NCI-H510A (cell line): Measurements from ENCODE around the gene SUCO.

ENCODE experiments used
- DNase-seq: peaks from one replicate; lab custom pipeline; 2025; lab: John Stamatoyannopoulos, UW

Gene SUCO

DNA sequence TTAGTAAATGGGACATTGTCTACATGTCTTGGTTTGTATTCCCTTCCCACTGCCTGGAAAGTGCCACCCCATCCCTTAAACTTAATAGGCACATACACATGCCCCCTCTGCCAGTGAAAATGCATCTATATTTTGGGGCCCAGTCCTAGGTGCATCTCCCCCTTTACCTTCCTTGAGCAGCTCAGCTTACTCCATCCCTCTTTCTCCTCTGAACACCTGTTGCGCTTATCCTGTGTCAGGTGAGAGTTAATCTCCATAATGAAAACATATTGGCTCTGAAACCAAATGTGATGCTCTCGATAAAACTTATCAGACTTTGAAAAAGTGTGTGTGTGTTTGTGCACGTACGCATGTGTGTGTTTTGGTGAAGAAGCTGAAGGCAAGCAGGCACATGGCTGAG lies 15.4 kb upstream of the SUCO start:
- no peak for DNase-seq

DNA sequence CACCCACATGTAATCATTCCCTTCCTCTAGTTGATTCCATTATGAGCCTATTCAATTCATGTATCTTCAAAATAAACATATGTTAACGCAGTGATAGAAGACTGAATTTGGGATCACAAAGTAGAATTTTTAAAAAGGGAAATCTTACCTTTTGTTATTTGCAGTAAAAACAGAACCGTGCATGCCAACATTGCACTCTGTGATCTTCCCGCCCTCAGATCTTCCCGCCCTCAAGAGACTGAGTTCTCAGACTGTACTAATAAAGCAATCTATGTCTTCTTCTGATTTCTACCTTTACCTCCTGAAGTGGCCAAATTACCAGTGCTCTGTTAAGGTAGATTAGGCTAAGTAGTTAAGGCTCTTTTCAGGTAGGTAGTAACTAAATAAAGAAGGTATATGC lies 3.6 kb upstream of the SUCO start:
- no peak for DNase-seq

DNA sequence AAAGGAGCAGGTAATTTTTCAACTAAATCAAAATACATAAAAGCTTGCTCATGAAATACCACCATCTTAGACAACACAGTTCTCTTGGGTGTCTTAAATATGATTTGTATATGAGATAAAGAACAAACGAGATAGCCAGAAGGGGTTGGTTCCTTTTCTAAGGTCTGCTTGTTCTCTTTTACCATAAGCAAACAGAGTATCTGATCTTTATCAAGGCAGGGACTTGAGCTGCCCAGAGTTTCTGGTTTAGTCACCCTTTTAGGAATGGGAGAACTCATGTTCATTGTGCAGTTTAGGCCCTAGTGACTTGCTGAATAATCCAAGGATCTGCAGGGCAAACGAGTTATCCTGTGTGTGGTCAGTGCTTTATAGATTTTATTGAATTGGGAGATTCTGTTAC lies 3.0 kb upstream of the SUCO start:
- no peak for DNase-seq

DNA sequence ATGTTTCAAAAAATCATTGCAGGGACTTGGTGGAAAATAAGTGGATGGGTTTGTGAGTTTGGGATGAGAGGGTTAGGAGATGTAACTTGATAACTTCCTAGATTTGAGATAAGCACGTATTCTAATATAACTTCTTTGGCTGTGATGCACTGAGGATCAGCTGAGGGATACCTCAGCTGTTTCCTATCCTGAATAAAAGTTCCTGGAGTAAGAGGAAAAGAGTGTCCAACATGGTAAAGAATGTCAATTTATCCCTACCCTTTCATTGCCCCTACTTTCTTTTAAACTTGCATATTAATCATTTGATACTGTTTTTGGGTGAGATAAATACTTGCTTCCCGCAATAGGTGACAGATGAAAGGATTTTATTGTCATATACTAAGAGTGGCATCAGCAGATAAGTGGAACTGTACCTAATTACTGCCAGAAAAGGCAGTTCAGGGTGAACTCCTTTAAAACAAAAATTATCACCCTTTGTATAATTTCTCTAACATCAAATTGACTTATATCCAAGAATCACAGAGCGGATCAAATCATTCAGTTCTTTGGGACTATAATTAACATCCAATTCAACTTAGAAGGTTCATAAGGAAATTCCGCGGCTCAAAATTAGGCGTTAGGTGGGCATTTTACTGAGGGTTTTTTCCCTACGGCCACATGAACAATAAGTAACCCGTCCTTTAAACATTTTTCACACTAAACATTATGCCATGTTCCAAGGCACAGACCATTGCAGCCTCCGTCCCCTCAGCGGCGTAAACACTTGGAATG lies 1.4 kb upstream of the SUCO start:
- no peak for DNase-seq

DNA sequence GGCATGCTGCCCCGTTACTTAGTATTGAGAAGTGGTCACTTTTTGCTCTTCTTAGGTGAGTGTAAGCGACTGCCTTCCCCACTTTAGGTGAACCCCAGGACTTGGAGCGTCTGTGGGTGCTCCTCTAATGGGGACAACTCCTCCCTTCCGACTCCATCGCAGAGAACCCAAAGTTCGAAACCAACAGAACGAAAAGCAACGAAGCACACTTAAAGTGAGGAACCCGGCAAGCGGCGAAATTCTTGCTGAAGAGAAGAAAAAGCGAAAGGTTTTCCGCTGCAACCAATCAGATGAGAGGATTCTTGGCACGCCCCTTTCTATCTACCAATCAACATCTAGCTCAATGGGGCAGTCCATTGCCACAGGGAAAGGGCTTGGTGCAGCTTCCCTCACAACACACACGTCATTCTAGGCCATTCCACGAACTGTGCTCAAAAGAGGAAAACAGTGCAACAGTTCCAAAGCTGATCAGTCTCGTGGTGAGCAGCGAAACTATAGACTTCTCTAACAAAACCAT lies 709 bp upstream of the SUCO start:
- DNase-seq: peak; percentile 82

DNA sequence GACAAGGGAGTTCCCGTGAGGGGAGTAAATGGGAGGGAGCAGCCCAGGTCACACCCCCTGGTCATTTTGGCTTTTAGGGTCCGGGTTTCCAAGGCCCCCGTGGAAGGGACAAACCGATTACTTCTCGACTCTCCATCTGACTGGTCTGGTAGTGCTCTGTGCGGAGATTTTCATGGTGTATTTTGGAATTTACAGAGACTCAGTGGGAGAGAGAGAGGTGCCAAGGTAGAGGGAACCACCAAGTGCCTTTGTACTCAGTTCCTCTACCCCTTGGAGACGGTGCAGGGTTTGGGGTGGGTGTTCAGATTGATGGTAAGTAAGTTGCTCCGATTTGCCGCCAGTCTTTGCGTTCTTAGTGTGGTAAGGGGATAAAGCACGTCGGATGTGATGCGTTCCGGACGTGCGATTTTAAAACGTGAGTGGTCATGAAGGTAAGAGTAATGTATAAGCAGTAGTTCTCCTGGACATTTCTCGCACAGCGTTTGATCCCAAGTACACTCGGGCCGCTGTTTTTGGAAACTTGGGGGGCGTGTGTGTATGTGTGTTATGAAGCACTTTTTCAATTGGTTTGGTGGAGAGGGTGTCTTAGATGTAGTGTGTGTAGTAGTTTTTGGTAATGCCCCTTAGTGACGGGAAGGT lies 682 bp downstream of the SUCO start:
- peak; percentile 4 for DNase-seq

DNA sequence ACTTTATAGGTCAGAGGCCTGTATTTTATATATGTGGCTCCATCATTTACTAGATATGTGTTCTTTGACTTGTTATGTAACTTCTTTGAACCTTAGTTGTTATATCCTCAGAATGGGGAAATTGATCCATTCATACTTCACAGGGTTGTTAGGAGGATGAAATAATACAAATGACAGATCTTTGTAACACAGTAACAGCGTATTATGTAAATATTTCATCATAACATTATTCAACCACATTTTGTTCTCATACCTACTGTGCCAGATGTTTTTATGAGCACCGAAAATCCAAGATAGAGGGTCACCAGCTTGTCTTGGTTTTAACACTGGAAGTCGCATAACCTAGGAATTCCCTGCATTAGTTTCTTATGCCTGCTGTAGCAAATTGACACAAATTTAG lies 3.3 kb downstream of the SUCO start:
- no peak for DNase-seq

DNA sequence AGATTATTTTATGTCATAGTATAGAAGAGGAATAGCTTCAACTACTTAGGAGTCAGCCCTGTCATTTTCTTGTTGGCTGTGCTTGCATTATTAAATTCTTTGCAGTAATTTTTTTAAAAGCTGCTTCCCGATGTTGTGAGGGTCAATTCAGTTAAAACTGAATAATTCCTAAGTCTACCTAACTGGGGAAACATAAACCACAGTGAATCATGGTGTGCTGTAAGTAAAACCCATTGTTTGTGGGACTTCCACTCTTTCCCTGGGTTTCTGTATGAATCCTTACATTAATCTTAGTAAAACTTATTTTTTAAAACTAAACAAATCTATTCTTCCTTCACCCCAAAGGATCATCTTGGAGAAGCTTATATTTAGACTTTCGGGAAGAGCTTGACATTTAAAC lies 4.4 kb downstream of the SUCO start:
- DNase-seq: no peak

DNA sequence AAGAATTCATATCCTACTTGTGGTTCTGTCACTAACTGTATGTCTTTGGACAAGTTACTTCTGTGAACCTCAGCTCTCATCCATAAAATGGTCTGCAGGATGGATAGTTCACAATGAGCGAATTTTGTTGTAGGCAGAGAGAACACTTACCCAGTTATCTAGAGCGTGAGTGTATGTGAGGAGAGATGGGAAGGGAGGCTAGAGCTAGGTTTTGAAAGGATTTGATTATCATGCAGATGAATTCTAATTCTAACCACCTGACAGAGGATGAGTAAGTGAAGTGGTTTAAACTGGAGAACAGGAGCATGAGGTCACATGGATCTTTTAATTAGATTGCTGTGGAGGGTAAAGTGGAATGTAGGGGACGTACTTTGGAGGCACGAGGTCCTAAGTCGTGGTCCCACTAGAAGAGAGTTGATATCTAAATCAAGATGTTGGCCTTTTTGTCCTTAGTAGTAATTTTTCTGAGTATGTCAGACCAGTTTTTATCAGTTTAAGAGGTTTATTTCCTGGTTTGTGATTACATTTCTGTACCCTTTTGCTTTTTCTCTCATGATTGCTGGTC lies 5.0 kb downstream of the SUCO start:
- DNase-seq: no peak

DNA sequence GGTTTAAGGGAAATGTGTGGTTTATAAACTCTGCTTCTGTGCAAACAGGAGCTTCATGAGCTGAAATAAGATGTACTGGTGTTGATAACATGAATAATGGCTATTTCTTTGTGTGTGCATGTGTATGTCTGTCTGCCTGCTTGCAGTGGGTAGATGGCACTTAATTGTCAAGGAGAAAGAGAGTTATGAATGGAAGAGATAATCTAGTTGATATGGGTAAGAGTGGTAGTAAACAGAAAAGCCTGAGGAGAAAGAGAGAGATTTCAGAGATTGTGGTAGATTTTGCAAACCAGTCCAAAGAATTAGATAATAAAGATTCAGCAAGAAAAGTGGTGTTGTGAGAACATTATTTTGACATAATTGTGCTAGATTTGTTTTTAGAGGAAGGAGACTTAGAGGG lies 7.7 kb downstream of the SUCO start:
- DNase-seq: no peak

DNA sequence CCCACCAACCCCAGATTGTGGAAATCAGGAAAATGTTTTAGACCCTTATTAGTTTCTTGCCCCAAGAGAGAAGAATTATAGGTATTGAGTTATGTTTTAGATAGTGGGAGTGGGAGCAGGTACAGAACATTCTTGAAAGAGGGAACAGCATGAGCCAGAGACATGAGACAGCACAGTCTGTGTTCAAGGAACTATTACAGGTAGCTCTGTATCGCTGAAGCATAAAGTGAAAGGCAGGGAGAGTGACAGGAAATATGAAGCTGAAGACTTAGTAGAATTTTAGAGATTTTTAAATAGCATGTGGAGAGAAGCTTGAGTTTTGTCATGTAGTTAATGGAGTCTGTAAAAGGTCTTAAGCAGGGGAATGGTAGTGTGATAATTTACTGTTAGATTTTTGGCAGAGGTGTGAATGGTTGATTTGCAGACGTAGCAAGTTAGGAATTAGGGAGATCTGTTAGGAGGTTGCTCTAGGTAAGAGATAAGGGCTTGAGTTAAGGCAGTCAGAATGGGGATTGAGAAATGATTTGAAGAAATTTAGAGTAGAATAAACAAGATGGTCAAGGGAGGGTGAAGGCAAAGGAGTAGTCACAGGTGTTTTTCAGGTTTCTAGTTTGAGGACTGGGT lies 11.6 kb downstream of the SUCO start:
- DNase-seq: no peak

DNA sequence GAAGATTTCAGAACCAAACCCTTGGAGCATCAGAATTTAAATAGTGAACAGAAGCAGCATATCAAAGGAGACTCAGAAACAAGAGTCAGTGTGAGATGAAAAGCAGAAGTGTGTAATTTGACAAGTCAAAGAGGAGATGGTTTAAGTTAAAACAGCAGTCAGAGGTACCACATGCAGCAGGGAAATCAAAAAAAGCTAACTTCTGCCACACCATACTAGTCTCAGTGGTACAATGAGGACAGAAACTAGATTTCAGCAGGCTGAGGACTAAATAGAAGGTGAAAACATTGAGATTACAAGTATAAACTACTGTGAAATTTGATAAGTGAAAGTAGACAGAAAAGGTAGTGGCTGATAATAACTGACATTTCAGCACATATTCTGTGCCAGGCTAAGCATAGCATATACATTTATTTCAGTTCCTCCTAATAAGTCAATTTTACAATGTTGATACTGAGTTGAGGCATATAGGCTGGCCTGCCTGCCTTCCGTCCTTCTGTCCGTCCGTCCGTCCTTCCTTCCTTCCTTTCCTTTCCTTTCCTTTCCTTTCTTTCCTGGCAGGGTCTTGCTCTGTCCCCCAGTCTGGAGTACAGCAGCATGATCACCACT lies 12.6 kb downstream of the SUCO start:
- DNase-seq: no peak

DNA sequence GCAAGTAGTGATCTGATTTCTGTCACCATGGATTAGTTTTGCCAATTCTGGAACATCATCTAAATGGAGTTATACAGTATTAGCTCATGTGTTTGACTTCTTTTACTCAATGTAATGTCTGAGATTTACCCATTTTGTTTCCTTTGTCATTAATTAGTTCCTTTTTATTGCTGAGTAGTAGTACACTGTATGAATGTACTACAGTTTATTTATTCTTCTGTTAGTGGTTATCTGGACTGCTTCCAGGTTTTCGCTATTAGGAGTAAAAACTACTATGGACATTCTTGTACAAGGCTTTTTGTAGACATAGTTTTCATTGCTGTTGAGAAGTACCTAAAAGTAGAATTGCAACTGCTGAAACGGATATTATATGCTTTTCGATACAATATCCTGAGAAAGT lies 14.1 kb downstream of the SUCO start:
- DNase-seq: no peak

DNA sequence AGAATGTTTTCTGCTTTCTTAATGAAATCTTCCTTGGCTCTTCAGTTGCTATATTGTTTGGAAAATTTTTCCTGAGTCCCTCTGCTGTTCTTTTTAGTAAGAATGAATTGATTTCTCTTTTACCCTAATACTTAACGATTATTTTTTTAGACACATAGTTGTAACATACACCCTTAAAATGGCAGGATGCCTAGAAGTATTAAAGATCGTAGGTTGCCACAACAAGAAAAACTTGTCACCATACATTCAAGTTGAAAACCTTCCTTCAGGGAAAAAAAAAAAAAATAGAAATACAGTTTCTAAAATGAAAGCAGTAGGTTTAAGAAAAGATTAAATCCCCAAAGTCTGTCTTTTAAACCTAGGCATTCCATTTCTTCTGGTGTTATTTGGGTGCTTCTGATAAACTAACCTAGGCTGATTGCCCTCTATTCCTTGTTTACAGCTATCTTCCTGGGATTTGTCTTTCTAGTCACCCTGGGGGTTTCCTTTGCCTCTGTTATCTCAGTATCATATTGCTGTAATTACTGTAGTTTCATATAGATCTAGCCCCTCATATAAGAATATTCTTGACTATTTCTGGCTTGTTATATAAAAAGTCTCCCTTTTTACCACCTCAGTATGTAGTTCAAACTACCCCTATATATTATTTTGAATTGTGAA lies 16.8 kb downstream of the SUCO start:
- DNase-seq: no peak

DNA sequence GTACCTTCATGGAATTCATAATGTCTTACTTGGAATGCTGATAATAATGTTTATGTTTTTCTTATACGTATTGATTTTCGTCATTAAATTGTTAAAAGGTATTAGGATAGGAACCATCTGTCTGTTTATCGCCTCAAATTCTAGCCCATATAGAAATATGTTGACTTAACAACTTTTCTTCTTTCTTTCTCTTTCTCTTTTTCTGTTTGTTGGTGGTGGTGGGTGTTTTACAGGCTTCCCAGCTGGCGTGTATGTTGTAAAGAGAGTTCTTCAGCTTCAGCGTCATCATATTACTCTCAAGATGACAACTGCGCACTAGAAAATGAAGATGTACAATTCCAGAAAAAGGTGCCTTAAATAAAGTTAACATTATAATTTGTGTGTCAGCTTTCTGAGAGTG lies 18.3 kb downstream of the SUCO start:
- DNase-seq: no peak

DNA sequence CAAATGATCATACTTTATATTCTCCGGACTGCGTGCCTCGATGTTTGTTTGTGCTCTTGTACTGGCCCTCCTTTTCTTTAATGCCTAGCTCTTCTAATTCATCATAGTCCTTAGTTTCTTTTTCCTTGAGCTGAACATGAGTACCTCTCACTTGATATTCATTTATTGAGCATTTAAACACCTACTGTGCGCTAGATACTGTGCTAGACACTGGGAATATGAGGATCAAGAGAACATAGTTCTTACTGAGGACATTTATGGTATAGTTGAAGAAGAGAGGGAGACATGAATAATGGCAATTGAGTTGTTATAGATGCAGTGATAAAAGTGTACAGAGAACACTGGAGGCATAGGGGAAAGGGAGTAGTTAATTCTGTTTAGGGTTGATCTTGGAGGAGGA lies 22.0 kb downstream of the SUCO start:
- DNase-seq: no peak

DNA sequence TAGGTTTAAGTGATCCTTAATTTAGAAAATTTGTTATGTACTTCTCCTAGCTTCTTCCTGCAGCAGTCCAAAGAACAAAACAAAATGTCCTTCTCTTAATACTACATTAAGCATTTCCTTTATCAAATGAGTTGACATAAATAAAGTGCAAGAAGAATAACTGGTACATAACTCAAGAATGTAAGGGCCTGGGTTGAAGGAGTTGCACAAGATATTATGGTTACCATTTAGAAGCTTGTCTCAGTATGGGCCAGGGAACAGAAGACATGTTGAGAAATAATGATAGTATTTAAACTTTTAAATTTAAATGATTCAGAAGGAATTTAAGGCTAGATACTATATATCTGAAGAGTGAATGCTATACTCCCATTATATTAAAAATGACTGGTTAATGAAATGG lies 23.5 kb downstream of the SUCO start:
- no peak for DNase-seq

DNA sequence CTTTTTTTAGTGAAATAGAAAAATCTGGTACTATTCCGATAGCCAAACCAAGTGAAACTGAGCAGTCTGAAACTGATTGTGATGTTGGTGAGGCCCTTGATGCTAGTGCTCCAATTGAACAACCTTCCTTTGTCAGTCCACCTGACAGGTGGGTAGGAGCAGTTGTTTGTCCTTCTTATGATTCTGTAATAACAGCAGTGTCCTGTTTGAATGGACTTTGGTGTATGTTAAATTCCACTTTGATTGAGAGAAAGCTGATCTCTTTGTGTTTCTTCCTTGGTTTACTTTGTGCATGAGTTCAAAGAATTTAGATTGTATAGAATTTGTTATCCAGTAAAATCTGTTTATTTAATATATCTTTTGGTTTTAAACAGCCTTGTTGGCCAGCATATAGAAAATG lies 24.3 kb downstream of the SUCO start:
- DNase-seq: no peak

DNA sequence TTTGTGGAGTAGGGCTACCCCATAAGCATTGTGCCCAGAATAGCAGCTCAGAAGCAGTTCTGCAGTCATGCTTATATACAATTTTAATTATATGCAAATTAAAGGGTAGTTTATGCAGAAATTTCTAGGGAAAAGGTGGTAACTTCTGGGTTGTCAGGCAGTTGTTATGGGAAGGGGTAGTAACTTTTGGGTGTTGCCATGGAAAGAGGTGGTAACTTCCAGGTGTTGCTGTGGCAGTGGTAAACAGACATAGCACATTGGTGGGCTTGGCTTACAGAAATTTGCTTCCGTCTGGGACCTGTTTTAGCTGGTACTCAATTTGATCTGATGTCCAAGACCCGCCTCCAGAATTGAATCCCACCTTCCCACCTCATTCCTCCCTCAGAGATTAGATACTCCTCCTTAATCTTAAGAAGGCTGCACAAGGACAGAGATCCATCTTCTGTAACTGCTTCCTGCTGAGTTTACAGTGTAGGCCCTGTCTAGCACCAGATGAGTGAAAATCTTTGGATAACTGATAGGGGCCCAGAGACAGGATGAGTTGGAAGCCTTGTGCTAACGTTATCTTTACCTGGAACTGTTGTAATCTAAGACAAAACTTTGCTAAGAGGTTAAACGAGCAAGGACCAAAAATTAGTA lies 26.7 kb downstream of the SUCO start:
- no peak for DNase-seq

DNA sequence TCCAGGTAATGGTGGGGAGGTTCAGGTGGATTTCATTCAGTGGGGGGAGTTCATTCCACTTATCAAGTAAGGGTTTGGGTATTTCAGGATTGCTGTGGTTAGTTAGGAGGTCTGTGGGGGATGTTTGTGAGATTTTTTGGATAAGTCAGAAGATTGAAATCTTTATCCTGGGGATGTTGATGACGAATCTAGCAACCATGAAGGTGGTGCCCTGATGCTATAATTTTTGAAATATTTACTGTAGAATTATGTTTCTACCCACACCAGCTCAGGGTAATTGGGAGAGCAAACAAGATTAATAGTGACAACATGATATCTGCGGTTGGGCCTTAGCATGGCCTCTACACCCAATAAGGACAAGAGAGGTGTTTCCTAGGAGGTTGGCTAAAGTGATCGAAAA lies 28.3 kb downstream of the SUCO start:
- no peak for DNase-seq

DNA sequence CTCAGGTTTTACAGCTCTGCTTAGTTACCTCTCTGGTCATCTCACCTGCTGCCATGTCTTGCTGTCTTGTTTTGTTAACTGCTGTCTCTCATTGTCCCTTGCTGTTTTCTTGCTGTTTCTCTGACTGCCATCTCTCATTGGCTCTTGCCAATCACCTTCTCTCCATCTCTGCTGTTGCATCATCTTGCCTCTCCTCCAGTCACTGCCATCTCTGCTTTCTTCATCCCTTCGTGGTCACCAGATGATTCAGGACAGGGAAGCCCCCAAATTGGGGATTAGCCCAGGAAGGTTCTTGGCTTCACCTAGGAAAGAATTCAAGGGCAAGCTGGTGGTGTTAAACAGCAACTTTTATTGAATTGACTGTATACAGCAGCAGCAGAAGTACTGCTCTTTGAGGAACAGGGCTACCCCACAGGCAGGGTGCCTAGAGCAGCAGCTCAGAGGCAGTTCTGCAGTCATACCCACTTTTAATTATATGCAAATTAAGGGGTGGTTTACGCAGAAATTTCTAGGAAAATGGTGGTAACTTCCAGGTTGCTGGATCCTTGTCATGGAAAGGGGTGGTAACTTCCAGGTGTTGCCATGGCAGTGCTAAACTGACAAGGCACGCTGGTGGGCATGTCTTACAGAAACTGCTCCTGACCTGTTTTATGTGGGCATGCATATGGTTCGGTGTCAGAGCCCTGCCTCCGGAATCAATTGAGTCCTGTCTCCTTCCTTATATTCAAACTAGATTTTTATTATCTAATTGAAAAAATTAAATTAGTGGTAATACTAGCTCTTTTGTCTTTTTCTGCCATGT lies 33.4 kb downstream of the SUCO start:
- DNase-seq: no peak
